A172 (cell line): ENCODE results near the gene IARS1. TPM values are rescaled to one million over a fixed set of nuclear protein-coding genes. Genes with fewer than 3 reads are reported as not detected.

Source experiments
- DNase-seq: peaks from one replicate; pipeline ENCODE4 v3.0.0-alpha.2; 2015; ENCODE audit warnings: low spot score
- total RNA-seq: library from RNA; depleted of rRNA; stranded (reverse); fragments of >200 nt; shearing (Covaris generic); gene quantifications from 2 replicates; pipeline ENCODE4 v1.2.3, GENCODE V29; 2014; rRNA removed

IARS1 gene
- total RNA-seq, 1 experiment from 2014 or later = 212 TPM

- peak; percentile 52 for DNase-seq
Measured at GRCh38 chr9:92245005-92245797, 48.3 kb downstream of the IARS1 start.

Other genes starting within 250 kb of the IARS1 start
- gene SPTLC1, start 178.3 kb downstream of the IARS1 start, total RNA-seq = 152 and 175 TPM in 2 replicates
- 28.6 and 29.5 TPM in 2 replicates for gene NOL8, start 31.7 kb upstream of the IARS1 start, total RNA-seq
- 11.6 and 19.0 TPM in 2 replicates for gene CENPP, start 32.3 kb upstream of the IARS1 start, total RNA-seq
- not detected in 2 replicates for gene OGN, start 110.9 kb upstream of the IARS1 start, total RNA-seq
- gene OMD, start 130.8 kb upstream of the IARS1 start, total RNA-seq = not detected in 2 replicates
- not detected in 2 replicates for gene ASPN, start 188.8 kb upstream of the IARS1 start, total RNA-seq
- gene ECM2, start 242.3 kb upstream of the IARS1 start, total RNA-seq = 0.26 TPM in 1 of 2 replicates, not detected in the other